ENCODE results near the gene MAN1C1. TPM values are rescaled to one million over a fixed set of nuclear protein-coding genes. Genes with fewer than 3 reads are reported as not detected.

Gene MAN1C1
- total and polyA plus RNA-seq, 7 donors, result 1.8 to 6.7 (median 2.0) TPM

DNA sequence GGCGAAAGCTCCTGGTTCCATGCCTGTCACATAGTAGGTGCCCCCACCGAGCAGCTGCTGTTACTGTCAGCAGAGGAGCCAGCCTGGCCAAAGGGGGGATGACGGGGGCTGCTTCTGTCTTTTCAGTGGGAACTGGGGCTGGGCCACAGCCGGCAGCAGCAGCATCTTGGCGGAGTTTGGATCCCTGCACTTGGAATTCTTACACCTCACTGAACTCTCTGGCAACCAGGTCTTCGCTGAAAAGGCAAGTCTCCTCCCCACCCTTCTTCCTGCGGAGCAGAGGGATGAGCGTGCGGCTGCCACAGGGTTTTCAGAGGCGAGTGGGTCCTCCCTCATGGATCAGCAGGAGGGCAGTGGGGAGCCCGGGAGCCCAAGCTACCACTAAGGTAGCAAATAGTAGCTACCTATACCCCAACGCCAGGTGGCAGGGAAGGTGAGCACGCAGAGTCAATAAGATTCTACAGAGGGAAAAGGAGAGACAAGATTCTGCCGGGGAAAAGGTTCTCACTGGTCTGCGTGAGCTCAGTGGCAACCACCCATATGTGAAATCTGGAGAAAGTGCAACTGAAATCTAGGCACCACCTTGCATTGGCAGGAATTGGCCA lies 142.0 kb downstream of the MAN1C1 start:
- Histone ChIP-seq H3K9me3 (no peaks in the 10 kb centered on the region), H3K4me1 (peaks cover 3% of the 10 kb centered on the region), H3K27ac (no peak overlapping the region), H3K4me3 (no peak overlapping the region), H3K27me3 (ENCODE audit: insufficient read depth in 3 of 3, low read length in 2 of 3) (no peaks in the 10 kb centered on the region), H3K36me3 (ENCODE audit: insufficient read depth in 1 of 2, low read depth in 1 of 2) (no peaks in the 10 kb centered on the region)
- no peak for DNase-seq
- 87 to 90% (median 89%) methylated on average over 15 of the region's 15 CpGs for WGBS, 3 donors
- TF ChIP-seq, protein P1, sequence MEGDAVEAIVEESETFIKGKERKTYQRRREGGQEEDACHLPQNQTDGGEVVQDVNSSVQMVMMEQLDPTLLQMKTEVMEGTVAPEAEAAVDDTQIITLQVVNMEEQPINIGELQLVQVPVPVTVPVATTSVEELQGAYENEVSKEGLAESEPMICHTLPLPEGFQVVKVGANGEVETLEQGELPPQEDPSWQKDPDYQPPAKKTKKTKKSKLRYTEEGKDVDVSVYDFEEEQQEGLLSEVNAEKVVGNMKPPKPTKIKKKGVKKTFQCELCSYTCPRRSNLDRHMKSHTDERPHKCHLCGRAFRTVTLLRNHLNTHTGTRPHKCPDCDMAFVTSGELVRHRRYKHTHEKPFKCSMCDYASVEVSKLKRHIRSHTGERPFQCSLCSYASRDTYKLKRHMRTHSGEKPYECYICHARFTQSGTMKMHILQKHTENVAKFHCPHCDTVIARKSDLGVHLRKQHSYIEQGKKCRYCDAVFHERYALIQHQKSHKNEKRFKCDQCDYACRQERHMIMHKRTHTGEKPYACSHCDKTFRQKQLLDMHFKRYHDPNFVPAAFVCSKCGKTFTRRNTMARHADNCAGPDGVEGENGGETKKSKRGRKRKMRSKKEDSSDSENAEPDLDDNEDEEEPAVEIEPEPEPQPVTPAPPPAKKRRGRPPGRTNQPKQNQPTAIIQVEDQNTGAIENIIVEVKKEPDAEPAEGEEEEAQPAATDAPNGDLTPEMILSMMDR (IDR thresholded peaks at IDR 0.05), result no peak
- ATAC-seq, result no peak
- intact Hi-C loops (cut with DNase I), result no loop called here

DNA sequence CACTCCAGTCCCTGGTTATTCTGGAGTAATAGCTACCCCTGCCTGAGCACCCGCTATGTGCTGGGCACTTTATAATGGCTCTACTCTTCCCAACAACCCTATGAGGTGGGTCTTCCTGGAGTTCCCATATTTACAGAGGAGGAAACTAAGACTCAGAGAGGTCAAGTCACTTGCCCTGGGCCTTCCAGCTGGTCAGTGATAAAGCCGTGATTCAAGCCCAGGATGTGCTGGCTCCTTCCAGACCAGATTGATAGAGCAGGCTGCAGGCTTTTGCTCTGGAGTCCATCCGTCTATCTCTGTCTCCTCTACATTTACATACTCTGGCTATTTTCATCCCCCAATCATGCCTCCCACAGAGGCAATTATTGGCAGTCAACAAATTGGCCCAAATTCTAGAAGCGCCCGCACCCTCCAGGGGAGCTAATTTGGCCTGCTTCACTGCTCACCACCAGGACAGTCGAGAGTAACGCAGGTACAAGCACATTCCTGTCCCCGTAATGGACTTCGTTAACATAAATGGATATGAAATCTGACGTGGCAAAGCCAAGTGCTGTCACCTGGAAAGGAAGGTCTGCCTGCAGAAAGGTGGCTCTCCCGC lies 143.6 kb downstream of the MAN1C1 start:
- TF ChIP-seq, protein P1 (IDR thresholded peaks at IDR 0.05), result no peak
- DNase-seq (no peak), ATAC-seq (no peak)
- no peaks in the 10 kb centered on the region for H3K4me1 ChIP-seq
- no peaks in the 10 kb centered on the region for H3K9me3 ChIP-seq
- WGBS, 3 donors, result 89 to 93% (median 92%) methylated on average over 11 of the region's 11 CpGs
- H3K36me3 ChIP-seq (ENCODE audit: insufficient read depth in 1 of 2, low read depth in 1 of 2), result no peaks in the 10 kb centered on the region
- no peak overlapping the region for H3K4me3 ChIP-seq
- no peaks in the 10 kb centered on the region for H3K27me3 ChIP-seq (ENCODE audit: insufficient read depth in 3 of 3, low read length in 2 of 3)
- intact Hi-C loops (cut with DNase I), result no loop called here
- H3K27ac ChIP-seq, result no peak overlapping the region

DNA sequence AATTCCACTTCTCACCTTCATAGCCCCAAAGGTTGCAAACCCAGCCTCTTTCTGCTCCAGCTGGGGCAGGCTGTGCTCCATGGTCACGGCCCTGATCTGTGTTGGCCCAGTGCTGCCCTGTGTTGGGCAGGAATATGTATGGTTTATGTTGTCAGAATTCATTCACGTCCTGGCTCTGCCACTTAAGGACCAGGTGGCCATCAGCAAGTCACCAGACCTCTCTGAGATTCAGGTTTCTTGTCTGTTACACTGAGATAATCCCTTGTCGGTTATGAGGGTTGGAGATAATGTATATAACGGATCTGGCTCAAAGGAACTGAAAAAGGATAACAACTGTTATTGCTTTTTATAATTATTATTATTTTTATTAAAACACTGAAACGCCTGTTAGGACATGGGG lies 144.3 kb downstream of the MAN1C1 start:
- peaks cover 3% of the 10 kb centered on the region for H3K4me1 ChIP-seq
- TF ChIP-seq, protein P1 (IDR thresholded peaks at IDR 0.05), result no peak
- no peaks in the 10 kb centered on the region for H3K36me3 ChIP-seq (ENCODE audit: insufficient read depth in 1 of 2, low read depth in 1 of 2)
- no peaks in the 10 kb centered on the region for H3K27me3 ChIP-seq (ENCODE audit: insufficient read depth in 3 of 3, low read length in 2 of 3)
- no peaks in the 10 kb centered on the region for H3K9me3 ChIP-seq
- no peak for DNase-seq
- intact Hi-C loops (cut with DNase I), result no loop called here
- no peak overlapping the region for H3K4me3 ChIP-seq
- 63 to 95% (median 72%) methylated on average over 5 of the region's 5 CpGs for WGBS, 3 donors
- H3K27ac ChIP-seq, result no peak overlapping the region
- ATAC-seq, result no peak

DNA sequence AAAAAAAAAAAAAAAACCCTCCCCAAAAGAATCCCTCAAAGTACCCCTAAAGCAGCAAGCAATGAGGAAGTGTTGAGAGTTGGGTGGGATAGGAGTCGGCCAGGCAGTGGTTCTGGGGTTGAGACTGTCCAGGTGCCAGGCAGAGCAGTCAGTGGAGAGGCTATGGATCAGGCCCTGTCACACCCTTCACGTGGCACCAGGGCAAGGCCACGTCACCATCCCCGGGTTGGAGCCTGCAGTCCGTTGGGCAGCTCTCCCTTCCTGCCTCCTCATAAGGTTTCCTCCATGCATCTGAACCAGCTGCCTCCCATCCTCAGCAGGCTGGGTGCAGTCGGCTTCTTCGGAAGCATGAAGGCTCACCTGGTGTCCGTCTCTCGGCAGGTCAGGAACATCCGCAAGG lies 146.9 kb downstream of the MAN1C1 start:
- H3K27me3 ChIP-seq (ENCODE audit: insufficient read depth in 3 of 3, low read length in 2 of 3), result no peaks in the 10 kb centered on the region

More for the DNA sequence above, 146.9 kb downstream of the MAN1C1 start:
- Histone ChIP-seq H3K4me1 (peaks cover 13% of the 10 kb centered on the region), H3K9me3 (no peaks in the 10 kb centered on the region), H3K36me3 (ENCODE audit: insufficient read depth in 1 of 2, low read depth in 1 of 2) (no peaks in the 10 kb centered on the region), H3K27ac (no peak overlapping the region), H3K4me3 (no peak overlapping the region)
- TF ChIP-seq, protein P1 (IDR thresholded peaks at IDR 0.05), result no peak
- WGBS, 3 donors, result 93 to 94% (median 94%) methylated on average over 10 of the region's 10 CpGs
- ATAC-seq, result no peak
- no peak for DNase-seq
- intact Hi-C loops (cut with DNase I), result no loop called here

Measured in psoas muscle (tissue), 8 donors.